HCT116 (cell line): ENCODE data around the gene FKBP14. TPM values are rescaled to one million over a fixed set of nuclear protein-coding genes. Genes with fewer than 3 reads are reported as not detected.

Experiments
- ATAC-seq: fragments of 200-7000 bp; cut with Tn5 transposase; 2 replicates; pipeline ENCODE4 v1.9.1; 2020; ENCODE audit warnings: mild to moderate bottlenecking, moderate library complexity
- BruUV-seq: library from RNA; stranded (reverse); fragments of 400-500 nt; replicated peaks from 2 replicates; lab custom pipeline; 2021; lab: Mats Ljungman, UMichigan
- CTCF ChIA-PET: fragments of 300-600 bp; sonication (Branson Sonifier 250); formaldehyde crosslinking; loops from one replicate; lab custom pipeline; 2021; ENCODE audit warnings: antibody characterized with exemption; lab: Charles Lee
- POLR2A ChIA-PET: fragments of 300-600, 350-600 bp; sonication (Branson Sonifier 250); formaldehyde crosslinking; loops from one replicate; lab custom pipeline; 2021; ENCODE audit warnings: antibody characterized with exemption; lab: Charles Lee
- RAD21 ChIA-PET, 2 experiments: fragments of 300-600 bp; sonication (Branson Sonifier 250); formaldehyde crosslinking; loops; one replicate each; lab custom pipeline; 2023; ENCODE audit warnings: low total read pairs in 2 of 2; ENCODE audit not compliant: uncharacterized antibody in 2 of 2, unreplicated experiment in 2 of 2, low non-redundant PET in 1 of 2; lab: Charles Lee
- DNase-seq: peaks from one replicate; pipeline ENCODE4 v3.0.0-alpha.2; 2010; ENCODE audit warnings: low read depth, low spot score
- H2AFZ ChIP-seq: fragments of 200-600 bp; shearing (Covaris generic), sonication (generic); 2 replicates; pipeline ENCODE4 v1.6.1; 2017; ENCODE audit warnings: low read depth, mixed run types, mixed read lengths, antibody characterized with exemption, low read length; ENCODE audit not compliant: poor library complexity, severe bottlenecking
- H3K27ac ChIP-seq: 2 replicates; pipeline ENCODE4 v1.5.1; 2012; ENCODE audit warnings: low read depth, low read length
- H3K27me3 ChIP-seq: fragments of 200-600 bp; sonication (generic); 2 replicates; pipeline ENCODE4 v1.6.1; 2016; ENCODE audit warnings: mixed run types, low read length, mixed read lengths; ENCODE audit not compliant: insufficient read depth
- H3K36me3 ChIP-seq, 2 experiments: fragments of 200-500 bp in 1 of 2; fragments of 200-600 bp in 1 of 2; sonication (Bioruptor generic) in 1 of 2; sonication (generic) in 1 of 2; 2 replicates each; pipeline versions ENCODE4 v1.5.1 to v1.6.1; 2014 to 2016; ENCODE audit warnings: low read length in 2 of 2, inconsistent platforms in 1 of 2, mixed read lengths in 1 of 2, mixed run types in 1 of 2; ENCODE audit not compliant: insufficient read depth in 2 of 2, control insufficient read depth in 1 of 2
- H3K4me1 ChIP-seq, 2 experiments: fragments of 200-600 bp in 1 of 2; sonication (generic) in 1 of 2; 2 replicates each; pipeline versions ENCODE4 v1.5.1 to v1.6.1; 2012 to 2017; ENCODE audit warnings: low read length in 2 of 2, inconsistent platforms in 1 of 2, mild to moderate bottlenecking in 1 of 2, mixed read lengths in 1 of 2, mixed run types in 1 of 2, moderate library complexity in 1 of 2; ENCODE audit not compliant: insufficient read depth in 2 of 2, control insufficient read depth in 1 of 2
- H3K4me2 ChIP-seq: fragments of 200-600 bp; sonication (generic); 2 replicates; pipeline ENCODE4 v1.6.1; 2017; ENCODE audit warnings: mixed run types, low read length, mixed read lengths
- H3K4me3 ChIP-seq, 2 experiments: fragments of 200-600 bp in 1 of 2; sonication (generic) in 1 of 2; replicated peaks in 1 of 2; 2 replicates each; pipeline ENCODE4 v1.5.1; 2011 to 2016; ENCODE audit warnings: low read length in 2 of 2, control low read depth in 1 of 2, low read depth in 1 of 2, mild to moderate bottlenecking in 1 of 2, mixed read lengths in 1 of 2, mixed run types in 1 of 2
- H3K79me2 ChIP-seq: fragments of 200-600 bp; sonication (generic); 2 replicates; pipeline ENCODE4 v1.6.1; 2017; ENCODE audit warnings: mild to moderate bottlenecking, mixed run types, low read length, moderate library complexity, mixed read lengths; ENCODE audit not compliant: insufficient read depth
- H3K9ac ChIP-seq: fragments of 200-600 bp; sonication (generic); 2 replicates; pipeline ENCODE4 v1.6.1; 2016; ENCODE audit warnings: low read length, mixed read lengths
- H3K9me2 ChIP-seq: fragments of 200-600 bp; sonication (generic), shearing (Covaris generic); 2 replicates; pipeline ENCODE4 v1.6.1; 2017; ENCODE audit warnings: mixed run types, mild to moderate bottlenecking, moderate library complexity; ENCODE audit not compliant: insufficient read depth
- H3K9me3 ChIP-seq, 2 experiments: fragments of 200-500 bp in 1 of 2; fragments of 200-600 bp in 1 of 2; sonication (Bioruptor generic) in 1 of 2; sonication (generic) in 1 of 2; 2 replicates each; pipeline ENCODE4 v1.6.1; 2014 to 2017; ENCODE audit warnings: low read length in 2 of 2, mixed read lengths in 2 of 2, inconsistent platforms in 1 of 2, low read depth in 1 of 2, mild to moderate bottlenecking in 1 of 2, mixed run types in 1 of 2, moderate library complexity in 1 of 2; ENCODE audit not compliant: control insufficient read depth in 1 of 2, insufficient read depth in 1 of 2
- H4K20me1 ChIP-seq: fragments of 200-600 bp; sonication (generic), shearing (Covaris generic); 2 replicates; pipeline ENCODE4 v1.6.1; 2017; ENCODE audit warnings: mixed run types, mild to moderate bottlenecking, moderate library complexity; ENCODE audit not compliant: insufficient read depth
- CEBPB ChIP-seq: IDR thresholded peaks from 2 replicates; pipeline ENCODE4 v1.6.1; 2012; ENCODE audit warnings: low read depth
- EGR1 ChIP-seq: IDR thresholded peaks from 2 replicates; pipeline ENCODE4 v1.6.1; 2012; ENCODE audit warnings: low read depth
- EZH2 ChIP-seq: fragments of 200-600 bp; sonication (generic); IDR thresholded peaks from 2 replicates; pipeline ENCODE4 v1.6.1; 2017; ENCODE audit warnings: antibody characterized with exemption, mixed run types
- EZH2phosphoT487 ChIP-seq: fragments of 200-600 bp; IDR thresholded peaks from 2 replicates; pipeline ENCODE4 v1.6.1; 2018; ENCODE audit warnings: antibody characterized with exemption, borderline replicate concordance
- POLR2A ChIP-seq: IDR thresholded peaks from 2 replicates; pipeline ENCODE4 v1.7.0; 2011; ENCODE audit warnings: borderline replicate concordance; ENCODE audit not compliant: insufficient read depth, insufficient read length; ENCODE audit errors: extremely low read depth
- POLR2AphosphoS5 ChIP-seq: IDR thresholded peaks from 2 replicates; pipeline ENCODE4 v1.6.1; 2011; ENCODE audit warnings: mild to moderate bottlenecking, low read depth, low read length, moderate library complexity
- SP1 ChIP-seq: IDR thresholded peaks from 2 replicates; pipeline ENCODE4 v1.6.1; 2012; ENCODE audit warnings: low read depth
- SRF ChIP-seq: IDR thresholded peaks from 2 replicates; pipeline ENCODE4 v1.6.1; 2012; ENCODE audit warnings: low read depth
- YY1 ChIP-seq: IDR thresholded peaks from 2 replicates; pipeline ENCODE4 v1.6.1; 2011; ENCODE audit warnings: low read length, low read depth, moderate library complexity, mild to moderate bottlenecking; ENCODE audit not compliant: insufficient replicate concordance; ENCODE audit errors: extremely low read depth
- ZNF274 ChIP-seq: fragments of 200-500 bp; sonication (Bioruptor generic); IDR thresholded peaks from 2 replicates; pipeline ENCODE4 v1.6.1; 2014; ENCODE audit warnings: mild to moderate bottlenecking, low read depth, low read length, inconsistent platforms
- intact Hi-C: fragments of 100-400 bp; cut with micrococcal nuclease; formaldehyde crosslinking; loops from 2 replicates; pipeline ENCODE4 v1.10.0; 2022
- total RNA-seq: library from RNA; stranded (reverse); gene quantifications from one replicate; pipeline ENCODE4 v1.2.1, GENCODE V29; 2021; ENCODE audit not compliant: unreplicated experiment
- TF ChIP-seq, protein P1 (sequence below): IDR thresholded peaks from 2 replicates; pipeline ENCODE4 v1.6.1; 2012; ENCODE audit warnings: low read depth
- TF ChIP-seq, protein P2 (sequence below), 3 experiments: fragments of 200-600 bp in 1 of 3; sonication (generic) in 1 of 3; IDR thresholded peaks in 2 of 3; conservative IDR thresholded peaks in 1 of 3; 2 replicates each; pipeline ENCODE4 v1.5.1; 2012 to 2017; ENCODE audit warnings: low read depth in 2 of 3, low read length in 2 of 3, antibody characterized with exemption in 1 of 3, borderline replicate concordance in 1 of 3, control low read depth in 1 of 3, mild to moderate bottlenecking in 1 of 3, mixed read lengths in 1 of 3, mixed run types in 1 of 3, moderate library complexity in 1 of 3; ENCODE audit not compliant: insufficient read depth in 1 of 3
- TF ChIP-seq, protein P3 (sequence below): IDR thresholded peaks from 2 replicates; pipeline ENCODE4 v1.6.1; 2011; ENCODE audit warnings: mild to moderate bottlenecking, low read length, moderate library complexity; ENCODE audit not compliant: insufficient replicate concordance; ENCODE audit errors: extremely low read depth
- TF ChIP-seq, protein P4 (sequence below): IDR thresholded peaks from 2 replicates; pipeline ENCODE4 v1.6.1; 2012

The FKBP14 gene
- total RNA-seq, 1 experiment from 2014 or later: 13.6 TPM

DNA sequence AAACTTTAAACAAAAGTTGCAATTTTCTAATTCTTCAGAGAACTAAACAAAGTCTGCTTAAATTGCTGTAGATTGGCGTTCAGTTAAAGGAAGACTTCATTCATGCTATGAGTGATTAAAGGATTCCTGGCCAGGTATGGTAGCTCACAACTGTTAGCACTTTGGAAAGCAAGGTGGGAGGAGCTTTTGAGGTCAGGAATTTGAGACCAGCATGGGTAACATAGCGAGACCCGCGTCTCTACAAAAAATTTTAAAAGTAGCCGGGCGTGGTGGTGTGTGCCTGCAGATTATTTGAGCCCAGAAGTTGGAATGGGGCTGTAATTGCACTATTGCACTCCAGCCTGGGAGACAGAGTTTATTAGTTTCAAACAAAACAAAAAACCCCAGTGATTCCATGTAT is 23.4 kb downstream of the FKBP14 start (continued):
- TF ChIP-seq, protein P1, sequence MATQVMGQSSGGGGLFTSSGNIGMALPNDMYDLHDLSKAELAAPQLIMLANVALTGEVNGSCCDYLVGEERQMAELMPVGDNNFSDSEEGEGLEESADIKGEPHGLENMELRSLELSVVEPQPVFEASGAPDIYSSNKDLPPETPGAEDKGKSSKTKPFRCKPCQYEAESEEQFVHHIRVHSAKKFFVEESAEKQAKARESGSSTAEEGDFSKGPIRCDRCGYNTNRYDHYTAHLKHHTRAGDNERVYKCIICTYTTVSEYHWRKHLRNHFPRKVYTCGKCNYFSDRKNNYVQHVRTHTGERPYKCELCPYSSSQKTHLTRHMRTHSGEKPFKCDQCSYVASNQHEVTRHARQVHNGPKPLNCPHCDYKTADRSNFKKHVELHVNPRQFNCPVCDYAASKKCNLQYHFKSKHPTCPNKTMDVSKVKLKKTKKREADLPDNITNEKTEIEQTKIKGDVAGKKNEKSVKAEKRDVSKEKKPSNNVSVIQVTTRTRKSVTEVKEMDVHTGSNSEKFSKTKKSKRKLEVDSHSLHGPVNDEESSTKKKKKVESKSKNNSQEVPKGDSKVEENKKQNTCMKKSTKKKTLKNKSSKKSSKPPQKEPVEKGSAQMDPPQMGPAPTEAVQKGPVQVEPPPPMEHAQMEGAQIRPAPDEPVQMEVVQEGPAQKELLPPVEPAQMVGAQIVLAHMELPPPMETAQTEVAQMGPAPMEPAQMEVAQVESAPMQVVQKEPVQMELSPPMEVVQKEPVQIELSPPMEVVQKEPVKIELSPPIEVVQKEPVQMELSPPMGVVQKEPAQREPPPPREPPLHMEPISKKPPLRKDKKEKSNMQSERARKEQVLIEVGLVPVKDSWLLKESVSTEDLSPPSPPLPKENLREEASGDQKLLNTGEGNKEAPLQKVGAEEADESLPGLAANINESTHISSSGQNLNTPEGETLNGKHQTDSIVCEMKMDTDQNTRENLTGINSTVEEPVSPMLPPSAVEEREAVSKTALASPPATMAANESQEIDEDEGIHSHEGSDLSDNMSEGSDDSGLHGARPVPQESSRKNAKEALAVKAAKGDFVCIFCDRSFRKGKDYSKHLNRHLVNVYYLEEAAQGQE: no peak
- TF ChIP-seq YY1: no peak
- no peak for TF ChIP-seq EZH2phosphoT487
- TF ChIP-seq EZH2: no peak

DNA sequence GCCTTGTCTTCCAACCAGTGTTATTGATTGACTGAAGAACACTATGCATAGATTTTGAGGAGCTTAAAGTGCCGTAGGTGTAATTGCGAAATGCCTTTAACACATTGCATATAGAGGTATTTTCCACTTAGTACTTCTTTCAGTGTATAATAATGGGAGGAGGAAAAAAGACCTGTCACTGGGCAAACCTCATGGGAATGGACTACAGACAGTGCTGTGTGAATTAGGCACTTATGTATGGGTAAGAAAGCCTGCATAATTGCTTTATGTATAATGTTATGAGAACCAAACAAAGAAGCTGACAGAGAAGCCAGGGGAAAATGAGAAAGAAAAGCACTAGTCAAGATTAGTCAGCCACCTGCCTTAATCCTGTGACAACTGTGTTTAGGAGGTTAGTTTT is 24.5 kb downstream of the FKBP14 start:
- Histone ChIP-seq H4K20me1 (no peaks in the 10 kb centered on the region), H2AFZ (no peak overlapping the region), H3K27me3 (no peaks in the 10 kb centered on the region), H3K9me2 (no peaks in the 10 kb centered on the region), H3K79me2 (no peaks in the 10 kb centered on the region), H3K4me2 (no peak overlapping the region), H3K4me1 (no peaks in the 10 kb centered on the region), H3K27ac (no peak overlapping the region), H3K9me3 (no peaks in the 10 kb centered on the region), H3K36me3 (no peaks in the 10 kb centered on the region), H3K9ac (no peak overlapping the region), H3K4me3 (no peak overlapping the region)
- POLR2A ChIA-PET: no interaction called here
- RAD21 ChIA-PET: no interaction called here
- TF ChIP-seq EGR1: no peak
- TF ChIP-seq ZNF274: no peak
- TF ChIP-seq CEBPB: no peak
- no peak for TF ChIP-seq SP1
- TF ChIP-seq, protein P2, sequence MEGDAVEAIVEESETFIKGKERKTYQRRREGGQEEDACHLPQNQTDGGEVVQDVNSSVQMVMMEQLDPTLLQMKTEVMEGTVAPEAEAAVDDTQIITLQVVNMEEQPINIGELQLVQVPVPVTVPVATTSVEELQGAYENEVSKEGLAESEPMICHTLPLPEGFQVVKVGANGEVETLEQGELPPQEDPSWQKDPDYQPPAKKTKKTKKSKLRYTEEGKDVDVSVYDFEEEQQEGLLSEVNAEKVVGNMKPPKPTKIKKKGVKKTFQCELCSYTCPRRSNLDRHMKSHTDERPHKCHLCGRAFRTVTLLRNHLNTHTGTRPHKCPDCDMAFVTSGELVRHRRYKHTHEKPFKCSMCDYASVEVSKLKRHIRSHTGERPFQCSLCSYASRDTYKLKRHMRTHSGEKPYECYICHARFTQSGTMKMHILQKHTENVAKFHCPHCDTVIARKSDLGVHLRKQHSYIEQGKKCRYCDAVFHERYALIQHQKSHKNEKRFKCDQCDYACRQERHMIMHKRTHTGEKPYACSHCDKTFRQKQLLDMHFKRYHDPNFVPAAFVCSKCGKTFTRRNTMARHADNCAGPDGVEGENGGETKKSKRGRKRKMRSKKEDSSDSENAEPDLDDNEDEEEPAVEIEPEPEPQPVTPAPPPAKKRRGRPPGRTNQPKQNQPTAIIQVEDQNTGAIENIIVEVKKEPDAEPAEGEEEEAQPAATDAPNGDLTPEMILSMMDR (IDR thresholded peaks at IDR 0.05 in 2 of 3, conservative IDR thresholded peaks at IDR 0.05 in 1 of 3; ENCODE audit: borderline replicate concordance in 1 of 3, insufficient read depth in 1 of 3, low read depth in 2 of 3, low read length in 2 of 3): no peak
- TF ChIP-seq EZH2phosphoT487: no peak
- TF ChIP-seq POLR2A: no peak
- TF ChIP-seq, protein P3, sequence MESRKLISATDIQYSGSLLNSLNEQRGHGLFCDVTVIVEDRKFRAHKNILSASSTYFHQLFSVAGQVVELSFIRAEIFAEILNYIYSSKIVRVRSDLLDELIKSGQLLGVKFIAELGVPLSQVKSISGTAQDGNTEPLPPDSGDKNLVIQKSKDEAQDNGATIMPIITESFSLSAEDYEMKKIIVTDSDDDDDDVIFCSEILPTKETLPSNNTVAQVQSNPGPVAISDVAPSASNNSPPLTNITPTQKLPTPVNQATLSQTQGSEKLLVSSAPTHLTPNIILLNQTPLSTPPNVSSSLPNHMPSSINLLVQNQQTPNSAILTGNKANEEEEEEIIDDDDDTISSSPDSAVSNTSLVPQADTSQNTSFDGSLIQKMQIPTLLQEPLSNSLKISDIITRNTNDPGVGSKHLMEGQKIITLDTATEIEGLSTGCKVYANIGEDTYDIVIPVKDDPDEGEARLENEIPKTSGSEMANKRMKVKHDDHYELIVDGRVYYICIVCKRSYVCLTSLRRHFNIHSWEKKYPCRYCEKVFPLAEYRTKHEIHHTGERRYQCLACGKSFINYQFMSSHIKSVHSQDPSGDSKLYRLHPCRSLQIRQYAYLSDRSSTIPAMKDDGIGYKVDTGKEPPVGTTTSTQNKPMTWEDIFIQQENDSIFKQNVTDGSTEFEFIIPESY: no peak
- no peak for TF ChIP-seq POLR2AphosphoS5
- TF ChIP-seq, protein P4, sequence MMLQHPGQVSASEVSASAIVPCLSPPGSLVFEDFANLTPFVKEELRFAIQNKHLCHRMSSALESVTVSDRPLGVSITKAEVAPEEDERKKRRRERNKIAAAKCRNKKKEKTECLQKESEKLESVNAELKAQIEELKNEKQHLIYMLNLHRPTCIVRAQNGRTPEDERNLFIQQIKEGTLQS: no peak
- TF ChIP-seq SRF: no peak
- BruUV-seq: no TSS peak
- DNase-seq (no peak), ATAC-seq (no peak)
- CTCF ChIA-PET: no interaction called here
- intact Hi-C loops: no loop called here
